ENCODE measurements around the gene NFIC.

NFIC gene

GRCh38 chr19:3474010-3474409, 107.6 kb downstream of the NFIC start:
- in situ Hi-C loops (cut with MboI; ENCODE audit: low pct_unique_long_range_greater_than_20kb, low sequenced_read_pairs) = no loop called here
- no peak for DNase-seq

GRCh38 chr19:3474614-3475013, 108.2 kb downstream of the NFIC start:
- in situ Hi-C loops (cut with MboI; ENCODE audit: low pct_unique_long_range_greater_than_20kb, low sequenced_read_pairs) = no loop called here
- no peak for DNase-seq

GRCh38 chr19:3475449-3475848, 109.1 kb downstream of the NFIC start:
- in situ Hi-C loops (cut with MboI; ENCODE audit: low pct_unique_long_range_greater_than_20kb, low sequenced_read_pairs) = no loop called here
- no peak for DNase-seq

- in situ Hi-C loops (cut with MboI; ENCODE audit: low pct_unique_long_range_greater_than_20kb, low sequenced_read_pairs) = no loop called here
- no peak for DNase-seq
Measured at GRCh38 chr19:3476830-3477229, 110.4 kb downstream of the NFIC start.

GRCh38 chr19:3477506-3477905, 111.1 kb downstream of the NFIC start:
- DNase-seq = no peak
- in situ Hi-C loops (cut with MboI; ENCODE audit: low pct_unique_long_range_greater_than_20kb, low sequenced_read_pairs) = no loop called here

- in situ Hi-C loops (cut with MboI; ENCODE audit: low pct_unique_long_range_greater_than_20kb, low sequenced_read_pairs) = no loop called here
- DNase-seq = no peak
Measured at GRCh38 chr19:3477951-3478350, 111.6 kb downstream of the NFIC start.

GRCh38 chr19:3478409-3479176, 112.2 kb downstream of the NFIC start:
- DNase-seq = peak; percentile 86

GRCh38 chr19:3479177-3479833, 112.9 kb downstream of the NFIC start:
- peak; percentile 89 for DNase-seq
- in situ Hi-C loops (cut with MboI; ENCODE audit: low pct_unique_long_range_greater_than_20kb, low sequenced_read_pairs) = no loop called here

More at GRCh38 chr19:3478409-3479176, 112.2 kb downstream of the NFIC start:
- in situ Hi-C loops (cut with MboI; ENCODE audit: low pct_unique_long_range_greater_than_20kb, low sequenced_read_pairs) = no loop called here

GRCh38 chr19:3479834-3480215, 113.4 kb downstream of the NFIC start:
- in situ Hi-C loops (cut with MboI; ENCODE audit: low pct_unique_long_range_greater_than_20kb, low sequenced_read_pairs) = no loop called here
- DNase-seq = no peak

GRCh38 chr19:3480383-3481091, 114.2 kb downstream of the NFIC start, which contains the start of gene SMIM24:
SMIM24 (minus strand) TSS chr19:3480525; CDS start chr19:3480463, 62 bp downstream.
- in situ Hi-C loops (cut with MboI; ENCODE audit: low pct_unique_long_range_greater_than_20kb, low sequenced_read_pairs) = no loop called here

GRCh38 chr19:3481241-3482090, 115.1 kb downstream of the NFIC start:
- no peak for DNase-seq
- in situ Hi-C loops (cut with MboI; ENCODE audit: low pct_unique_long_range_greater_than_20kb, low sequenced_read_pairs) = no loop called here

More at GRCh38 chr19:3480383-3481091, 114.2 kb downstream of the NFIC start, which contains the start of gene SMIM24:
- DNase-seq = no peak

GRCh38 chr19:3482507-3483225, 116.3 kb downstream of the NFIC start:
- no peak for DNase-seq
- in situ Hi-C loops (cut with MboI; ENCODE audit: low pct_unique_long_range_greater_than_20kb, low sequenced_read_pairs) = no loop called here

GRCh38 chr19:3483226-3483628, 116.8 kb downstream of the NFIC start, which contains the start of gene SMIM44:
SMIM44 (minus strand) TSS chr19:3483441; CDS start chr19:3483403, 38 bp downstream.
- in situ Hi-C loops (cut with MboI; ENCODE audit: low pct_unique_long_range_greater_than_20kb, low sequenced_read_pairs) = no loop called here
- no peak for DNase-seq

- in situ Hi-C loops (cut with MboI; ENCODE audit: low pct_unique_long_range_greater_than_20kb, low sequenced_read_pairs) = no loop called here
- DNase-seq = no peak
Measured at GRCh38 chr19:3491396-3492119, 125.2 kb downstream of the NFIC start.

GRCh38 chr19:3492131-3492839, 125.9 kb downstream of the NFIC start:
- in situ Hi-C loops (cut with MboI; ENCODE audit: low pct_unique_long_range_greater_than_20kb, low sequenced_read_pairs) = no loop called here
- DNase-seq = no peak

GRCh38 chr19:3492919-3493318, 126.5 kb downstream of the NFIC start:
- DNase-seq = no peak
- in situ Hi-C loops (cut with MboI; ENCODE audit: low pct_unique_long_range_greater_than_20kb, low sequenced_read_pairs) = no loop called here

- no peak for DNase-seq
- in situ Hi-C loops (cut with MboI; ENCODE audit: low pct_unique_long_range_greater_than_20kb, low sequenced_read_pairs) = no loop called here
Measured at GRCh38 chr19:3493651-3494050, 127.3 kb downstream of the NFIC start.

Data from KBM-7 (cell line).